H1 (cell line): ENCODE measurements around the gene RPRD2. TPM values are rescaled to one million over a fixed set of nuclear protein-coding genes. Genes with fewer than 3 reads are reported as not detected.
A peak's percentile ranks its signal among the peaks of the same experiment; 100 is the strongest.

Source experiments
- CTCF ChIA-PET: fragments of 300-600 bp; sonication (Branson Sonifier 250); formaldehyde crosslinking; loops from one replicate; lab custom pipeline; 2021; ENCODE audit not compliant: partially characterized antibody; lab: Charles Lee
- POLR2A ChIA-PET: fragments of 300-600 bp; sonication (Branson Sonifier 250); formaldehyde crosslinking; loops from one replicate; lab custom pipeline; 2021; ENCODE audit warnings: inconsistent platforms; ENCODE audit not compliant: partially characterized antibody; lab: Charles Lee
- DNase-seq, 2 experiments: peaks; one replicate each; pipeline versions ENCODE4 v3.0.0 to v3.0.0-alpha.2; 2010 to 2022; ENCODE audit warnings: low spot score in 2 of 2, low read depth in 1 of 2, mixed read lengths in 1 of 2
- FAIRE-seq: peaks from 2 replicates; lab custom pipeline; 2011; peaks lifted over from hg19 to GRCh38; lab: Jason Lieb, UNC
- H2AFZ ChIP-seq: 2 replicates; pipeline ENCODE4 v1.8.1; 2012; ENCODE audit warnings: low read length, inconsistent platforms
- H2AK5ac ChIP-seq: 2 replicates; pipeline ENCODE4 v1.6.1; 2013; ENCODE audit warnings: low read depth, low read length
- H2BK120ac ChIP-seq: replicated peaks from 2 replicates; pipeline ENCODE3; 2013; ENCODE audit warnings: low read depth, low read length, inconsistent platforms
- H2BK12ac ChIP-seq: 2 replicates; pipeline ENCODE4 v1.6.1; 2013; ENCODE audit warnings: low read depth, low read length
- H2BK15ac ChIP-seq: 2 replicates; pipeline ENCODE4 v1.6.1; 2013; ENCODE audit warnings: low read length
- H2BK20ac ChIP-seq: 2 replicates; pipeline ENCODE4 v1.6.1; 2013; ENCODE audit warnings: low read length
- H2BK5ac ChIP-seq: 2 replicates; pipeline ENCODE4 v1.6.1; 2013; ENCODE audit warnings: low read depth, low read length
- H3K14ac ChIP-seq: 2 replicates; pipeline ENCODE4 v1.6.1; 2013; ENCODE audit warnings: inconsistent platforms; ENCODE audit not compliant: insufficient read length
- H3K18ac ChIP-seq: 2 replicates; pipeline ENCODE4 v1.6.1; 2013; ENCODE audit warnings: low read length; ENCODE audit errors: extremely low read depth
- H3K23ac ChIP-seq: 2 replicates; pipeline ENCODE4 v1.6.1; 2013; ENCODE audit warnings: inconsistent platforms; ENCODE audit not compliant: insufficient read length
- H3K23me2 ChIP-seq: 2 replicates; pipeline ENCODE4 v1.6.1; 2013; ENCODE audit warnings: low read depth, low read length
- H3K27ac ChIP-seq: 2 replicates; pipeline ENCODE4 v1.6.1; 2011; ENCODE audit warnings: low read depth, low read length, inconsistent platforms
- H3K27me3 ChIP-seq, 4 experiments: replicated peaks in 1 of 4; 1 replicate in 1 of 4; 2 replicates in 3 of 4; pipeline versions ENCODE4 v1.6.1 to v1.8.1; 2011 to 2013; ENCODE audit warnings: low read length in 3 of 4, mild to moderate bottlenecking in 3 of 4, inconsistent platforms in 2 of 4, mixed read lengths in 2 of 4, moderate library complexity in 1 of 4; ENCODE audit not compliant: control insufficient read depth in 3 of 4, insufficient read depth in 3 of 4; ENCODE audit errors: extremely low read depth in 1 of 4
- H3K36me3 ChIP-seq, 4 experiments: 2 replicates each; pipeline versions ENCODE4 v1.6.1 to v1.8.1; 2011 to 2013; ENCODE audit warnings: mild to moderate bottlenecking in 4 of 4, low read length in 3 of 4, moderate library complexity in 2 of 4, control low read depth in 1 of 4, inconsistent platforms in 1 of 4; ENCODE audit not compliant: insufficient read depth in 4 of 4, control insufficient read depth in 2 of 4
- H3K4ac ChIP-seq: replicated peaks from 2 replicates; pipeline ENCODE3; 2013; ENCODE audit warnings: low read length, low read depth, mixed read lengths, inconsistent platforms; ENCODE audit not compliant: insufficient read length
- H3K4me1 ChIP-seq, 4 experiments: replicated peaks in 1 of 4; 1 replicate in 1 of 4; 2 replicates in 3 of 4; pipeline versions ENCODE4 v1.6.1 to v1.8.1; 2011 to 2013; ENCODE audit warnings: low read length in 3 of 4, inconsistent platforms in 2 of 4, mixed read lengths in 1 of 4; ENCODE audit not compliant: insufficient read depth in 4 of 4, control insufficient read depth in 3 of 4
- H3K4me2 ChIP-seq, 2 experiments: 2 replicates each; pipeline versions ENCODE4 v1.6.1 to v1.8.1; 2011 to 2013; ENCODE audit warnings: low read depth in 2 of 2, low read length in 2 of 2, control low read depth in 1 of 2, inconsistent platforms in 1 of 2, mild to moderate bottlenecking in 1 of 2; ENCODE audit not compliant: insufficient read depth in 1 of 2
- H3K4me3 ChIP-seq, 4 experiments: fragments of 200-600, 300-600 bp in 1 of 4; sonication (generic), shearing (Covaris generic), sonication (Bioruptor Twin) in 1 of 4; 2 replicates each; pipeline versions ENCODE4 v1.5.1 to v1.8.1; 2011 to 2016; ENCODE audit warnings: low read length in 4 of 4, low read depth in 3 of 4, control low read depth in 2 of 4, inconsistent platforms in 2 of 4, mild to moderate bottlenecking in 2 of 4, mixed read lengths in 1 of 4, moderate library complexity in 1 of 4; ENCODE audit not compliant: insufficient read depth in 2 of 4; ENCODE audit errors: extremely low read depth in 1 of 4
- H3K56ac ChIP-seq: replicated peaks from 2 replicates; pipeline ENCODE3; 2013; ENCODE audit warnings: low read depth, mild to moderate bottlenecking, mixed read lengths, low read length, inconsistent platforms; ENCODE audit not compliant: insufficient read length
- H3K79me1 ChIP-seq: 2 replicates; pipeline ENCODE4 v1.6.1; 2013; ENCODE audit warnings: low read depth, low read length, control low read depth
- H3K79me2 ChIP-seq, 2 experiments: 2 replicates each; pipeline versions ENCODE4 v1.6.1 to v1.8.1; 2012 to 2013; ENCODE audit warnings: low read length in 2 of 2, mild to moderate bottlenecking in 2 of 2, inconsistent platforms in 1 of 2; ENCODE audit not compliant: insufficient read depth in 2 of 2, control insufficient read depth in 1 of 2
- H3K9ac ChIP-seq, 4 experiments: replicated peaks in 1 of 4; 1 replicate in 1 of 4; 2 replicates in 3 of 4; pipeline versions ENCODE4 v1.6.1 to v1.8.1; 2011 to 2013; ENCODE audit warnings: low read depth in 3 of 4, low read length in 3 of 4, control low read depth in 2 of 4, mild to moderate bottlenecking in 2 of 4, moderate library complexity in 2 of 4, inconsistent platforms in 1 of 4; ENCODE audit errors: extremely low read depth in 1 of 4
- H3K9me3 ChIP-seq, 2 experiments: 2 replicates each; pipeline versions ENCODE4 v1.6.1 to v1.8.1; 2012 to 2013; ENCODE audit warnings: mild to moderate bottlenecking in 2 of 2, moderate library complexity in 2 of 2, control low read depth in 1 of 2, inconsistent platforms in 1 of 2, low read depth in 1 of 2, low read length in 1 of 2, mixed read lengths in 1 of 2; ENCODE audit not compliant: insufficient read depth in 2 of 2
- H4K20me1 ChIP-seq, 2 experiments: replicated peaks in 1 of 2; 2 replicates each; pipeline versions ENCODE3 to v1.8.1; 2011 to 2013; ENCODE audit warnings: inconsistent platforms in 2 of 2, low read length in 2 of 2, mild to moderate bottlenecking in 1 of 2; ENCODE audit not compliant: insufficient read depth in 2 of 2, control insufficient read depth in 1 of 2
- H4K5ac ChIP-seq: 2 replicates; pipeline ENCODE4 v1.6.1; 2013; ENCODE audit warnings: low read length, low read depth, mixed read lengths, inconsistent platforms; ENCODE audit not compliant: insufficient read length
- H4K8ac ChIP-seq: 2 replicates; pipeline ENCODE4 v1.8.0; 2013; ENCODE audit warnings: mild to moderate bottlenecking, moderate library complexity, low read length, inconsistent platforms; ENCODE audit not compliant: insufficient read depth; ENCODE audit errors: extremely low read depth
- H4K91ac ChIP-seq: replicated peaks from 2 replicates; pipeline ENCODE3; 2013; ENCODE audit warnings: low read length, mixed read lengths, inconsistent platforms; ENCODE audit not compliant: insufficient read length
- ASH2L ChIP-seq: fragments of 200-600, 300-600 bp; sonication (generic); IDR thresholded peaks from one replicate; pipeline ENCODE4 v1.7.1; 2017; ENCODE audit warnings: low read length
- CEBPB ChIP-seq: IDR thresholded peaks from 2 replicates; pipeline ENCODE4 v1.6.1; 2012; ENCODE audit warnings: low read depth, low read length
- CTBP2 ChIP-seq: IDR thresholded peaks from 2 replicates; pipeline ENCODE4 v1.7.0; 2011; ENCODE audit warnings: borderline replicate concordance, mild to moderate bottlenecking, moderate library complexity, mixed read lengths, low read length; ENCODE audit not compliant: insufficient read depth, insufficient read length
- FOSL1 ChIP-seq: IDR thresholded peaks from 2 replicates; pipeline ENCODE4 v1.6.1; 2011; ENCODE audit warnings: mild to moderate bottlenecking, low read depth, low read length, moderate library complexity; ENCODE audit not compliant: insufficient read depth
- GABPA ChIP-seq: IDR thresholded peaks from 2 replicates; pipeline ENCODE4 v1.6.1; 2011; ENCODE audit warnings: mild to moderate bottlenecking, low read length, moderate library complexity, borderline replicate concordance; ENCODE audit not compliant: insufficient read depth
- HDAC2 ChIP-seq, 2 experiments: fragments of 300-600 bp in 1 of 2; sonication (generic) in 1 of 2; IDR thresholded peaks; 2 replicates each; pipeline ENCODE4 v1.6.1; 2011 to 2012; ENCODE audit warnings: low read depth in 2 of 2, low read length in 2 of 2, mild to moderate bottlenecking in 2 of 2, moderate library complexity in 2 of 2, borderline replicate concordance in 1 of 2, inconsistent platforms in 1 of 2
- RXRA ChIP-seq: IDR thresholded peaks from 2 replicates; pipeline ENCODE4 v1.6.1; 2011; ENCODE audit warnings: low read depth, mild to moderate bottlenecking, low read length, moderate library complexity; ENCODE audit not compliant: insufficient read depth
- SP2 ChIP-seq: IDR thresholded peaks from 2 replicates; pipeline ENCODE4 v1.6.1; 2012; ENCODE audit warnings: mild to moderate bottlenecking, low read length, inconsistent platforms
- YY1 ChIP-seq: IDR thresholded peaks from 2 replicates; pipeline ENCODE4 v1.6.1; 2011; ENCODE audit warnings: low read depth, mild to moderate bottlenecking, low read length
- ZNF274 ChIP-seq: IDR thresholded peaks from 2 replicates; pipeline ENCODE4 v1.7.0; 2012; ENCODE audit warnings: low read length, borderline replicate concordance; ENCODE audit errors: extremely low read depth
- WGBS, 2 experiments: shearing (Covaris generic) in 1 of 2; methylation state at CpG; one replicate each; pipeline versions ENCODE4 v1.1.6 to v1.1.7; 2013 to 2015; ENCODE audit warnings: low lambda C conversion rate in 2 of 2, mixed read lengths in 2 of 2, inconsistent platforms in 1 of 2, low coverage in 1 of 2, missing lambda C conversion rate in 1 of 2; ENCODE audit not compliant: insufficient replicate concordance in 2 of 2, insufficient coverage in 1 of 2, insufficient read length in 1 of 2; ENCODE audit errors: extremely low coverage in 1 of 2, missing lambda C conversion rate in 1 of 2; 5-methylcytosine and 5-hydroxymethylcytosine counted together
- polyA plus RNA-seq, 7 experiments: library from polyadenylated mRNA; depleted of rRNA in 3 of 7; stranded (reverse) in 5 of 7; unstranded in 2 of 7; fragments of >200 nt in 5 of 7; fragments of 200-250 nt in 2 of 7; gene quantifications; 1 replicate in 5 of 7; 2 replicates in 1 of 7; 4 replicates in 1 of 7; pipeline versions ENCODE4 v1.2.1 to v1.2.3, GENCODE V29; 2011 to 2013; ENCODE audit warnings: missing spikeins in 2 of 7, mixed read lengths in 2 of 7
- total RNA-seq: library from RNA; stranded (reverse); fragmentation: NEBNext Ultra II Directional; extraction: Animal tissue kit (Norgen Biotek cat#: 25700); gene quantifications from 2 replicates; pipeline ENCODE4 v1.2.1, GENCODE V29; 2021

RPRD2 gene
- total and polyA plus RNA-seq, 2 of the 8 experiments (the other 6 are each of a cell fraction or from before 2014, with no cell fraction given), result 14.4 to 32.4 TPM

GRCh38 chr1:150409504-150410362 is 45.8 kb downstream of the RPRD2 start:
- CTCF ChIA-PET, result no interaction called here
- Histone ChIP-seq H3K23ac (no peak overlapping the region), H3K27me3 (no peaks in the 10 kb centered on the region), H4K5ac (no peak overlapping the region), H2AFZ (no peak overlapping the region), H2AK5ac (no peak overlapping the region), H3K27ac (peak overlapping the region; percentile 31; the same call in 1 of the 2 replicates), H3K14ac (no peak overlapping the region), H3K79me2 (peaks cover 0 to 81% of the 10 kb centered on the region in 2 experiments; a peak in 3 of 4 replicates), H3K4me1 (peaks cover 0 to 8% (median 4%) of the 10 kb centered on the region in 4 experiments; a peak in 6 of 7 replicates), H3K9me3 (no peaks in the 10 kb centered on the region), H2BK20ac (no peak overlapping the region), H2BK5ac (no peak overlapping the region), H3K56ac (no peak overlapping the region), H3K36me3 (no peaks in the 10 kb centered on the region), H4K20me1 (peaks cover 0 to 7% of the 10 kb centered on the region in 2 experiments), H2BK120ac (no peak overlapping the region), H3K4me3 (no peak overlapping the region), H2BK12ac (no peak overlapping the region), H3K79me1 (no peaks in the 10 kb centered on the region; the same call in 1 of the 2 replicates), H3K4ac (no peak overlapping the region), H3K4me2 (no peak overlapping the region), H3K23me2 (no peaks in the 10 kb centered on the region), H3K18ac (no peak overlapping the region), H3K9ac (no peak overlapping the region), H4K8ac (no peak overlapping the region), H4K91ac (no peak overlapping the region), H2BK15ac (no peak overlapping the region)
- 95% methylated on average over 12 of the region's 12 CpGs; no CpG with 5 or more reads in 1 of the 2 experiments for WGBS, 2 experiments
- POLR2A ChIA-PET, result interaction anchor here (0.6 kb wide), 1 partner anchor 235 kb away, joined by 3 read pairs; no protein-coding TSS in a partner anchor
- no peak for TF ChIP-seq CEBPB
- TF ChIP-seq HDAC2 (IDR thresholded peaks at IDR 0.05; ENCODE audit: borderline replicate concordance in 1 of 2, low read depth in 2 of 2, low read length in 2 of 2), result no peak
- TF ChIP-seq FOSL1, result no peak
- no peak for TF ChIP-seq YY1
- no peak for TF ChIP-seq ASH2L
- no peak for TF ChIP-seq RXRA
- no peak for TF ChIP-seq SP2
- no peak for TF ChIP-seq CTBP2
- TF ChIP-seq ZNF274, result no peak
- TF ChIP-seq GABPA, result no peak
- no peak for FAIRE-seq
- DNase-seq, result no peak
